Omental fat pad (tissue), 4 donors: ENCODE data around the gene ZP2. TPM values are rescaled to one million over a fixed set of nuclear protein-coding genes. Genes with fewer than 3 reads are reported as not detected.

Source experiments
- ATAC-seq: fragments of 150-250 bp; one replicate; pipeline ENCODE4 v1.9.1; 2016; ENCODE audit warnings: mild to moderate bottlenecking, moderate library complexity; ENCODE audit not compliant: low FRiP score
- DNase-seq: peaks from one replicate; pipeline ENCODE4 v3.0.0-alpha.2; 2019; ENCODE audit warnings: low spot score
- total RNA-seq, 4 donors: library from RNA; depleted of rRNA; stranded (reverse); fragments of >200 nt; gene quantifications; one replicate each; pipeline ENCODE4 v1.1.0, GENCODE V29; 2016
- TF ChIP-seq, protein P1 (sequence below), 3 donors: fragments of 450-650 bp; IDR thresholded peaks; one replicate each; pipeline ENCODE4 v1.5.1; 2016 to 2017; ENCODE audit warnings: antibody characterized with exemption in 3 of 3, mild to moderate bottlenecking in 3 of 3, moderate library complexity in 2 of 3

ZP2 gene
- total RNA-seq, 4 donors from 2014 or later = not detected

DNA sequence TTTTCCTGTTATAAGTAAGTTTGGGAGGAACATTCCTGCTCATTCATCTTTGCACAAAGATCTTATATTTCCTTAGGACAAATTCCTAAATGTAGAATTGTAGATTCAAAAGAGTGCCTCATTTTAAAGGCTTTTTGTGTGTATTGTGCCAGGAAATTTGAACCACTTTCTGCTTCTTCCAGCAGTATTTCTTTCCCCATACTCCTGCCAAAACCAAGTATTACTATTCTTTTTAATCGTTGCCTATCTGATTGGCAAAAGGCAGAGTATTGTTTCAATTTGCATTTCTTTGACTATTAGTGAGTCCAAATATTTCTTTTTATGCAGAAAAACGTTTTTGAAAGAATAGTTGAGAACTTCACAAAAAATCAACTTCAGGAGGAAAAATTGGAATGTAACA, 31.4 kb upstream of the ZP2 start:
- ATAC-seq (no peak), DNase-seq (no peak)
- TF ChIP-seq, protein P1, sequence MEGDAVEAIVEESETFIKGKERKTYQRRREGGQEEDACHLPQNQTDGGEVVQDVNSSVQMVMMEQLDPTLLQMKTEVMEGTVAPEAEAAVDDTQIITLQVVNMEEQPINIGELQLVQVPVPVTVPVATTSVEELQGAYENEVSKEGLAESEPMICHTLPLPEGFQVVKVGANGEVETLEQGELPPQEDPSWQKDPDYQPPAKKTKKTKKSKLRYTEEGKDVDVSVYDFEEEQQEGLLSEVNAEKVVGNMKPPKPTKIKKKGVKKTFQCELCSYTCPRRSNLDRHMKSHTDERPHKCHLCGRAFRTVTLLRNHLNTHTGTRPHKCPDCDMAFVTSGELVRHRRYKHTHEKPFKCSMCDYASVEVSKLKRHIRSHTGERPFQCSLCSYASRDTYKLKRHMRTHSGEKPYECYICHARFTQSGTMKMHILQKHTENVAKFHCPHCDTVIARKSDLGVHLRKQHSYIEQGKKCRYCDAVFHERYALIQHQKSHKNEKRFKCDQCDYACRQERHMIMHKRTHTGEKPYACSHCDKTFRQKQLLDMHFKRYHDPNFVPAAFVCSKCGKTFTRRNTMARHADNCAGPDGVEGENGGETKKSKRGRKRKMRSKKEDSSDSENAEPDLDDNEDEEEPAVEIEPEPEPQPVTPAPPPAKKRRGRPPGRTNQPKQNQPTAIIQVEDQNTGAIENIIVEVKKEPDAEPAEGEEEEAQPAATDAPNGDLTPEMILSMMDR (IDR thresholded peaks at IDR 0.05) = no peak

DNA sequence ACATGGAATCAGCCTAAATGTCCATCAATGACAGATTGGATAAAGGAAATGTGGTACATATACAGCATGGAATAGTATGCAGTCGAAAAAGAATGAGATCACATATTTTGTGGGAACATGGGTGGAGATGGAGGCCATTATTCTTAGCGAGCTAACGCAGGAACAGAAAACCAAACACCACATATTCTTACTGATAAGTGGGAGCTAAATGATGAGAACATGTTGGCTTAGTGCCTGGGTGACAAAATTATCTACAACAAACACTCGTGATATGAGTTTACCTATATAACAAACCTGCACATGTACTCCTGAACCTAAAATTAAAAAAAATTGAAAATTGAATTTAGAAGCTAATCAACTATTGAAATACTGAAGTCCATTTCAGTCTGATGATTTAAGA, 28.3 kb upstream of the ZP2 start:
- DNase-seq (no peak), ATAC-seq (no peak)
- TF ChIP-seq, protein P1 (IDR thresholded peaks at IDR 0.05) = no peak

DNA sequence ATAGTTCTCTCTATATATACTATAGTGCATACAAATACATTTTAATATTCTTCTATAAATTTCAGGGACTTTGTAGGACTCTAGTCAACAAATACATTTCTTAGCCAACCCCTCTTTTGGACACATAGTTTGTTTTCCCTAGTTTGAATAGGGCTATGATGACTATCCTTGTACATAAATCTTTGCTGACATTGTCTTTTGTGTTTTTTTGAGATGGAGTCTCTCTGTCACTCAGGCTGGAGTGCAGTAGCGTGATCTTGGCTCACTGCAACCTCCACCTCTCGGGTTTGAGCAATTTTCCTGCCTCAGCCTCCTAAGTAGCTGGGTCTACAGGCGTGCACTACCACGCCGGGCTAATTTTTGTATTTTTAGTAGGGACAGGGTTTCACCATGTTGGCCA, 25.5 kb upstream of the ZP2 start:
- TF ChIP-seq, protein P1 (IDR thresholded peaks at IDR 0.05) = no peak
- DNase-seq (no peak), ATAC-seq (no peak)

GRCh38 chr16:21235199-21235585, 23.8 kb upstream of the ZP2 start:
- TF ChIP-seq, protein P1 (IDR thresholded peaks at IDR 0.05) = no peak
- DNase-seq = no peak
- ATAC-seq = no peak

GRCh38 chr16:21233521-21234150, 22.3 kb upstream of the ZP2 start, which contains the start of gene ANKS4B:
Gene ANKS4B (plus strand): TSS chr16:21233699. CDS start chr16:21233738, 39 bp downstream.
- TF ChIP-seq, protein P1 (IDR thresholded peaks at IDR 0.05) = no peak
- DNase-seq (no peak), ATAC-seq (no peak)

DNA sequence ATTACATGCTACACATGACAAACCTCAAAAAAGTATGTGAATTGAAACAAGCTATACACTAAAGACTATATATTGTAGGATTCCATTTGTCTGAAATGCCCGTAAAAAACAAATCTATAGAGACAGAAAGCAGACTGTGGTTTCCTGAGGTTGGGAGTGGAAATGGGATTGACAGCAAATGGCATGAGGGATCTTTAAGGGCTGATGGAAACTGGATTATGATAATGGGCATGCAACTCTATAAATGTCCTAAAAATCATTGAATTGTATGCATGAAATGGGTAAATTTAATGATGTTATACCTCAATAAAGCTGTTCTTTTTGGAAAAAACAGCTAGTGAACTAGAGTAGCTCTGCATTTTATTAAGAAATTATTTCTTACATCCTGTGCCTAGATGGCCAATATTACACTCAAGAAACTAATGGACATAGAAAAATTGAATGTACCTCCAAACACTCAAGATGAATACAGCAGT, 21.7 kb upstream of the ZP2 start:
- no peak for DNase-seq
- TF ChIP-seq, protein P1 (IDR thresholded peaks at IDR 0.05) = no peak
- no peak for ATAC-seq

GRCh38 chr16:21228361-21228872, 17.0 kb upstream of the ZP2 start:
- DNase-seq (no peak), ATAC-seq (no peak)

More at GRCh38 chr16:21228361-21228872, 17.0 kb upstream of the ZP2 start:
- TF ChIP-seq, protein P1 (IDR thresholded peaks at IDR 0.05) = no peak
